Smooth muscle cell (in vitro differentiated cells): ENCODE results near the gene VPS8. TPM values are rescaled to one million over a fixed set of nuclear protein-coding genes. Genes with fewer than 3 reads are reported as not detected.
"Not testable (repeated sequence)": the region's sequence is repeated elsewhere in the genome, so short reads cannot be mapped to it uniquely, and the experiment has no call there.

ENCODE experiments used
- DNase-seq: peaks from one replicate; lab custom pipeline; 2025; ENCODE audit not compliant: unreplicated experiment; lab: John Stamatoyannopoulos, UW
- H2AFZ ChIP-seq: fragments of 200-600 bp; sonication (generic); 2 replicates; pipeline ENCODE4 v1.6.0; 2016; ENCODE audit warnings: antibody characterized with exemption, low read depth, mild to moderate bottlenecking
- H3F3A ChIP-seq: fragments of 200-600 bp; sonication (generic); 2 replicates; pipeline ENCODE4 v1.6.0; 2017; ENCODE audit warnings: antibody characterized with exemption, low read depth
- H3K27ac ChIP-seq: fragments of 200-600 bp; sonication (generic); 2 replicates; pipeline ENCODE4 v1.5.1; 2016; ENCODE audit warnings: low read depth, mild to moderate bottlenecking
- H3K27me3 ChIP-seq: fragments of 200-600 bp; sonication (generic); 2 replicates; pipeline ENCODE4 v1.6.1; 2016; ENCODE audit warnings: low read depth, mild to moderate bottlenecking
- H3K36me3 ChIP-seq: fragments of 200-600 bp; sonication (generic); 2 replicates; pipeline ENCODE4 v1.5.1; 2016; ENCODE audit warnings: low read depth
- H3K4me1 ChIP-seq: fragments of 200-600 bp; sonication (generic); 2 replicates; pipeline ENCODE4 v1.5.1; 2016; ENCODE audit warnings: low read depth
- H3K4me2 ChIP-seq: fragments of 200-600 bp; sonication (generic); 2 replicates; pipeline ENCODE4 v1.6.0; 2016; ENCODE audit warnings: mild to moderate bottlenecking
- H3K4me3 ChIP-seq: fragments of 200-600 bp; sonication (generic); 2 replicates; pipeline ENCODE4 v1.5.1; 2016; ENCODE audit warnings: mild to moderate bottlenecking
- H3K79me2 ChIP-seq: fragments of 200-600 bp; sonication (generic); 2 replicates; pipeline ENCODE4 v1.6.0; 2016; ENCODE audit warnings: low read depth, mild to moderate bottlenecking
- H3K9ac ChIP-seq: fragments of 200-600 bp; sonication (generic); 2 replicates; pipeline ENCODE4 v1.6.0; 2016; ENCODE audit warnings: low read depth
- H3K9me3 ChIP-seq: fragments of 200-600 bp; sonication (generic); replicated peaks from 2 replicates; pipeline ENCODE4 v1.5.1; 2016; ENCODE audit warnings: low read depth
- H4K20me1 ChIP-seq: fragments of 200-600 bp; sonication (generic); 2 replicates; pipeline ENCODE4 v1.6.0; 2016; ENCODE audit warnings: low read depth
- CTCF ChIP-seq: fragments of 200-600 bp; sonication (generic); IDR thresholded peaks from 2 replicates; pipeline ENCODE4 v1.5.1; 2017; ENCODE audit warnings: borderline replicate concordance, mild to moderate bottlenecking, antibody characterized with exemption; ENCODE audit not compliant: insufficient read depth, poor library complexity, severe bottlenecking
- WGBS: methylation state at CpG from one replicate; pipeline ENCODE4 v1.1.7; 2016; ENCODE audit warnings: low lambda C conversion rate; 5-methylcytosine and 5-hydroxymethylcytosine counted together
- polyA plus RNA-seq: library from polyadenylated mRNA; unstranded; fragments of >200 nt; fragmentation: Nextera tagmentation; extraction: Ambion mirVana; gene quantifications from 2 replicates; pipeline ENCODE4 v1.2.1, GENCODE V29; 2016
- total RNA-seq: library from RNA; depleted of rRNA; stranded (reverse); fragments of >200 nt; gene quantifications from 2 replicates; pipeline ENCODE4 v1.2.3, GENCODE V29; 2014

Gene VPS8
- total and polyA plus RNA-seq, 2 experiments from 2014 or later = 16.1 to 53.9 TPM

GRCh38 chr3:184954251-184954650, 142.3 kb downstream of the VPS8 start:
- TF ChIP-seq CTCF = no peak
- no peak overlapping the region for H3K4me3 ChIP-seq
- DNase-seq = no peak
- H3K4me1 ChIP-seq = no peaks in the 10 kb centered on the region
- H2AFZ ChIP-seq = no peak overlapping the region
- no peak overlapping the region for H3K4me2 ChIP-seq
- no peaks in the 10 kb centered on the region for H3K27me3 ChIP-seq
- no peaks in the 10 kb centered on the region for H3K36me3 ChIP-seq
- H4K20me1 ChIP-seq = no peaks in the 10 kb centered on the region
- H3K27ac ChIP-seq = no peak overlapping the region
- no peaks in the 10 kb centered on the region for H3F3A ChIP-seq
- no peak overlapping the region for H3K9ac ChIP-seq
- no peaks in the 10 kb centered on the region for H3K9me3 ChIP-seq
- H3K79me2 ChIP-seq = no peaks in the 10 kb centered on the region
- 96% methylated on average over 3 of the region's 3 CpGs for WGBS

GRCh38 chr3:184954851-184955250, 142.9 kb downstream of the VPS8 start:
- not testable (repeated sequence) for H3K9ac ChIP-seq, H3K4me3 ChIP-seq, H3K4me2 ChIP-seq, H3F3A ChIP-seq, DNase-seq, H3K36me3 ChIP-seq, H2AFZ ChIP-seq, H3K4me1 ChIP-seq, H4K20me1 ChIP-seq, H3K9me3 ChIP-seq, H3K27me3 ChIP-seq, H3K79me2 ChIP-seq, H3K27ac ChIP-seq
- 97% methylated on average over 8 of the region's 8 CpGs for WGBS

- H3K9ac ChIP-seq = no peak overlapping the region
- H4K20me1 ChIP-seq = no peaks in the 10 kb centered on the region
- H3F3A ChIP-seq = no peaks in the 10 kb centered on the region
- 92% methylated on average over 6 of the region's 6 CpGs for WGBS
- no peak overlapping the region for H2AFZ ChIP-seq
- H3K4me3 ChIP-seq = no peak overlapping the region
- no peak for DNase-seq
- no peak for TF ChIP-seq CTCF
- H3K4me2 ChIP-seq = no peak overlapping the region
- no peaks in the 10 kb centered on the region for H3K79me2 ChIP-seq
- no peaks in the 10 kb centered on the region for H3K9me3 ChIP-seq
- peaks cover 7% of the 10 kb centered on the region for H3K36me3 ChIP-seq
- no peaks in the 10 kb centered on the region for H3K4me1 ChIP-seq
- H3K27me3 ChIP-seq = no peaks in the 10 kb centered on the region
- no peak overlapping the region for H3K27ac ChIP-seq
These were observed 153.9 kb downstream of the VPS8 start for GRCh38 chr3:184965639-184966430.

- no peak overlapping the region for H3K4me3 ChIP-seq
- TF ChIP-seq CTCF = no peak
- H3K4me1 ChIP-seq = no peaks in the 10 kb centered on the region
- H3K79me2 ChIP-seq = no peaks in the 10 kb centered on the region
- H2AFZ ChIP-seq = no peak overlapping the region
- H3K36me3 ChIP-seq = peaks cover 21% of the 10 kb centered on the region
- H3K27ac ChIP-seq = no peak overlapping the region
- no peaks in the 10 kb centered on the region for H3K27me3 ChIP-seq
- no peak overlapping the region for H3K4me2 ChIP-seq
- H3F3A ChIP-seq = no peaks in the 10 kb centered on the region
- H3K9ac ChIP-seq = no peak overlapping the region
- H3K9me3 ChIP-seq = no peaks in the 10 kb centered on the region
- WGBS = 90% methylated on average over 1 of the region's 1 CpG
- H4K20me1 ChIP-seq = no peaks in the 10 kb centered on the region
- no peak for DNase-seq
These were observed 156.1 kb downstream of the VPS8 start for GRCh38 chr3:184968115-184968514.
